Measurements from ENCODE around the gene FFAR4.

Gene FFAR4

GRCh38 chr10:93599335-93599734, 32.9 kb downstream of the FFAR4 start:
- DNase-seq (ENCODE audit: low read depth in 2 of 3, low spot score in 1 of 3) = no peak

GRCh38 chr10:93599778-93600177, 33.3 kb downstream of the FFAR4 start:
- no peak for DNase-seq (ENCODE audit: low read depth in 2 of 3, low spot score in 1 of 3)

GRCh38 chr10:93600446-93601145, 34.1 kb downstream of the FFAR4 start:
- no peak for DNase-seq (ENCODE audit: low read depth in 2 of 3, low spot score in 1 of 3)

- no peak for DNase-seq (ENCODE audit: low read depth in 2 of 3, low spot score in 1 of 3)
These were observed 34.8 kb downstream of the FFAR4 start, which contains the start of gene RBP4 for GRCh38 chr10:93601146-93601773. RBP4 (minus strand) TSS chr10:93601235; CDS start chr10:93601028, 207 bp downstream.

- DNase-seq (ENCODE audit: low read depth in 2 of 3, low spot score in 1 of 3) = no peak
These were observed 35.3 kb downstream of the FFAR4 start for GRCh38 chr10:93601774-93602162.

GRCh38 chr10:93603023-93603422, 36.6 kb downstream of the FFAR4 start:
- no peak for DNase-seq (ENCODE audit: low read depth in 2 of 3, low spot score in 1 of 3)

GRCh38 chr10:93604146-93604545, 37.7 kb downstream of the FFAR4 start:
- no peak for DNase-seq (ENCODE audit: low read depth in 2 of 3, low spot score in 1 of 3)

- DNase-seq (ENCODE audit: low read depth in 2 of 3, low spot score in 1 of 3) = no peak
These were observed 42.0 kb downstream of the FFAR4 start for GRCh38 chr10:93608421-93608820.

GRCh38 chr10:93612311-93612710, 45.8 kb downstream of the FFAR4 start, which contains the start of gene PDE6C:
PDE6C (plus strand) TSS chr10:93612537; CDS start chr10:93612726, 189 bp downstream.
- DNase-seq (ENCODE audit: low read depth in 2 of 3, low spot score in 1 of 3) = no peak

- no peak for DNase-seq (ENCODE audit: low read depth in 2 of 3, low spot score in 1 of 3)
These were observed 46.7 kb downstream of the FFAR4 start for GRCh38 chr10:93613126-93613525.

- DNase-seq (ENCODE audit: low read depth in 2 of 3, low spot score in 1 of 3) = no peak
These were observed 47.8 kb downstream of the FFAR4 start for GRCh38 chr10:93614101-93614825.

GRCh38 chr10:93615576-93616235, 49.2 kb downstream of the FFAR4 start:
- no peak for DNase-seq (ENCODE audit: low read depth in 2 of 3, low spot score in 1 of 3)

GRCh38 chr10:93620925-93621324, 54.5 kb downstream of the FFAR4 start:
- no peak for DNase-seq (ENCODE audit: low read depth in 2 of 3, low spot score in 1 of 3)

- DNase-seq (ENCODE audit: low read depth in 2 of 3, low spot score in 1 of 3) = no peak
These were observed 56.5 kb downstream of the FFAR4 start for GRCh38 chr10:93622942-93623341.

- DNase-seq (ENCODE audit: low read depth in 2 of 3, low spot score in 1 of 3) = no peak
These were observed 62.4 kb downstream of the FFAR4 start for GRCh38 chr10:93628858-93629257.

- no peak for DNase-seq (ENCODE audit: low read depth in 2 of 3, low spot score in 1 of 3)
These were observed 63.3 kb downstream of the FFAR4 start for GRCh38 chr10:93629647-93630305.

- DNase-seq (ENCODE audit: low read depth in 2 of 3, low spot score in 1 of 3) = no peak
These were observed 64.4 kb downstream of the FFAR4 start for GRCh38 chr10:93630625-93631557.

All from stimulated activated CD4-positive, alpha-beta T cell treated with anti-CD3 and anti-CD28 coated beads, Interleukin-12 subunit alpha, Interleukin-12 subunit beta, amount 100 ng/mL, for 48 hours (primary cell).